A673 (cell line): ENCODE data around the gene PTGES2.

Experiments used
- EZH2 ChIP-seq: fragments of 200-600 bp; sonication (generic); IDR thresholded peaks from 2 replicates; pipeline ENCODE4 v1.6.1; 2017; ENCODE audit warnings: borderline replicate concordance, low read depth, mild to moderate bottlenecking, mixed read lengths, antibody characterized with exemption, low read length; ENCODE audit not compliant: poor library complexity, severe bottlenecking
- TF ChIP-seq, protein P1 (sequence below): fragments of 300-800, 200-600 bp; sonication (generic); conservative IDR thresholded peaks from 2 replicates; pipeline ENCODE4 v1.5.1; 2017; ENCODE audit warnings: low read depth, mild to moderate bottlenecking, antibody characterized with exemption, low read length, moderate library complexity, mixed read lengths

DNA sequence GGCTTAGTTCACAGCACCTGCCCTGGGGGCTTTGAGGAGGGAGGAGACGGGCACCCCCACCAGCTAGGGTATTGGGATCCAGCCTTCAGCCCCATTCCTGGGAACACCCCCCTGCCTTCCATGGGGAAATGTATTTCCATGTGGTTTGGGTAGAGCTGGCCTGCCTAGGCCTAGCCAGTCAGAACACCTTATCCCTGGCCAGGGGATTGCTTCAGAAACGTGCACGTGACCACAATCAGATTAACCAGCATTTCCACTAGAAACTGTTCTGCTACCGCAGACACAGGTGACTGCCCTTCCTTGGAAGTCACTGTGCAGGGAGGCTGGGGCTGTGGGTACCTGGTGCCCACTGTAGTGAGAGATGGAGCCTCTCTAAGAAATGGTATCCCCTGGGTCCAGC, 46.5 kb upstream of the PTGES2 start:
- TF ChIP-seq, protein P1, sequence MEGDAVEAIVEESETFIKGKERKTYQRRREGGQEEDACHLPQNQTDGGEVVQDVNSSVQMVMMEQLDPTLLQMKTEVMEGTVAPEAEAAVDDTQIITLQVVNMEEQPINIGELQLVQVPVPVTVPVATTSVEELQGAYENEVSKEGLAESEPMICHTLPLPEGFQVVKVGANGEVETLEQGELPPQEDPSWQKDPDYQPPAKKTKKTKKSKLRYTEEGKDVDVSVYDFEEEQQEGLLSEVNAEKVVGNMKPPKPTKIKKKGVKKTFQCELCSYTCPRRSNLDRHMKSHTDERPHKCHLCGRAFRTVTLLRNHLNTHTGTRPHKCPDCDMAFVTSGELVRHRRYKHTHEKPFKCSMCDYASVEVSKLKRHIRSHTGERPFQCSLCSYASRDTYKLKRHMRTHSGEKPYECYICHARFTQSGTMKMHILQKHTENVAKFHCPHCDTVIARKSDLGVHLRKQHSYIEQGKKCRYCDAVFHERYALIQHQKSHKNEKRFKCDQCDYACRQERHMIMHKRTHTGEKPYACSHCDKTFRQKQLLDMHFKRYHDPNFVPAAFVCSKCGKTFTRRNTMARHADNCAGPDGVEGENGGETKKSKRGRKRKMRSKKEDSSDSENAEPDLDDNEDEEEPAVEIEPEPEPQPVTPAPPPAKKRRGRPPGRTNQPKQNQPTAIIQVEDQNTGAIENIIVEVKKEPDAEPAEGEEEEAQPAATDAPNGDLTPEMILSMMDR = no peak
- TF ChIP-seq EZH2 = no peak
